Measurements from ENCODE around the gene FXYD7. TPM values are rescaled to one million over a fixed set of nuclear protein-coding genes. Genes with fewer than 3 reads are reported as not detected.

The FXYD7 gene
- total and polyA plus RNA-seq, 9 of the 15 experiments (the other 6 are each of a cell fraction or from before 2014, with no cell fraction given), result 0.10 to 0.80 (median 0.31) TPM; not detected in 3

DNA sequence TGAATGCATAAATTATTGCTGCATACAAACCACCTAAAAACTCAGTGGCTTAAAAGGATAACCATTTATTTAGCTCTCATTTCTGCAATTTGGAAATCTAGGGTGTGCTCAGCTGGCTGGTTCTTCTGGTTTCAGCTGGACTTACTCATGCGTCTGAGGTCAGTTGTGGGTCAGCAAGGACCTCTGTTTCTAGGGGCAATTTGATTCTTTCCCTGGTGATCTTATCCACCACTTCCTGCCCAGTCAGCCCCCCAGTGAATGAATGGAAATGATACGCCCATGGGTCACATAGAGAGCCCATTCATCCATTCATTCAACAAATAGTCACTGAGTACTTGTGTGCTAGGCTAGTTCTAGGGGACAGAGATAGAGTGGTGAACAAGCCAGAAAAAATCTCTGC is 21.4 kb downstream of the FXYD7 start (continued):
- TF ChIP-seq BCLAF1 (IDR thresholded peaks at IDR 0.05; ENCODE audit: borderline replicate concordance in 1 of 2, control insufficient read depth in 1 of 2, low read depth in 2 of 2, low read length in 1 of 2), result no peak
- no peak for TF ChIP-seq ZKSCAN1 (IDR thresholded peaks at IDR 0.05; ENCODE audit: low read depth, low read length)
- TF ChIP-seq ZNF431 (CRISPR knock-in tag; IDR thresholded peaks at IDR 0.05), result no peak
- TF ChIP-seq POLR3A (IDR thresholded peaks at IDR 0.05; ENCODE audit: borderline replicate concordance, extremely low read depth, insufficient read depth, insufficient read length), result no peak
- TF ChIP-seq FOXA3 (CRISPR knock-in tag; conservative IDR thresholded peaks at IDR 0.05 in 1 of 2, IDR thresholded peaks at IDR 0.05 in 1 of 2), result 0 out of 4 replicates have a peak, but pooled peaks of 1 of the 2 experiments have one; percentile 12
- no peak for TF ChIP-seq ESRRA (IDR thresholded peaks at IDR 0.05; ENCODE audit: borderline replicate concordance, low read depth)
- TF ChIP-seq MCM3 (IDR thresholded peaks at IDR 0.05), result no peak
- no peak for TF ChIP-seq E2F1 (CRISPR knock-in tag; IDR thresholded peaks at IDR 0.05)
- 0 out of 2 replicates have a peak, but pooled peaks have one; percentile 50 for TF ChIP-seq HMBOX1 (IDR thresholded peaks at IDR 0.05)
- peak; percentile 24 to 26; a peak in 1 of 4 replicates for TF ChIP-seq NRF1 (conservative IDR thresholded peaks at IDR 0.05 in 1 of 2, IDR thresholded peaks at IDR 0.05 in 1 of 2)
- TF ChIP-seq SIN3A (IDR thresholded peaks at IDR 0.05; ENCODE audit: borderline replicate concordance in 2 of 2, control insufficient read depth in 1 of 2, low read depth in 2 of 2, low read length in 2 of 2), result 0 out of 4 replicates have a peak, but pooled peaks of 1 of the 2 experiments have one; percentile 29
- TF ChIP-seq, protein P1, sequence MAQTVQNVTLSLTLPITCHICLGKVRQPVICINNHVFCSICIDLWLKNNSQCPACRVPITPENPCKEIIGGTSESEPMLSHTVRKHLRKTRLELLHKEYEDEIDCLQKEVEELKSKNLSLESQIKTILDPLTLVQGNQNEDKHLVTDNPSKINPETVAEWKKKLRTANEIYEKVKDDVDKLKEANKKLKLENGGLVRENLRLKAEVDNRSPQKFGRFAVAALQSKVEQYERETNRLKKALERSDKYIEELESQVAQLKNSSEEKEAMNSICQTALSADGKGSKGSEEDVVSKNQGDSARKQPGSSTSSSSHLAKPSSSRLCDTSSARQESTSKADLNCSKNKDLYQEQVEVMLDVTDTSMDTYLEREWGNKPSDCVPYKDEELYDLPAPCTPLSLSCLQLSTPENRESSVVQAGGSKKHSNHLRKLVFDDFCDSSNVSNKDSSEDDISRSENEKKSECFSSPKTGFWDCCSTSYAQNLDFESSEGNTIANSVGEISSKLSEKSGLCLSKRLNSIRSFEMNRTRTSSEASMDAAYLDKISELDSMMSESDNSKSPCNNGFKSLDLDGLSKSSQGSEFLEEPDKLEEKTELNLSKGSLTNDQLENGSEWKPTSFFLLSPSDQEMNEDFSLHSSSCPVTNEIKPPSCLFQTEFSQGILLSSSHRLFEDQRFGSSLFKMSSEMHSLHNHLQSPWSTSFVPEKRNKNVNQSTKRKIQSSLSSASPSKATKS (CRISPR knock-in tag; IDR thresholded peaks at IDR 0.05), result no peak
- no peak for TF ChIP-seq ZNF76 (CRISPR knock-in tag; IDR thresholded peaks at IDR 0.05; ENCODE audit: borderline replicate concordance)
- TF ChIP-seq ADNP (tag; IDR thresholded peaks at IDR 0.05), result no peak
- no peak for TF ChIP-seq ZEB2 (IDR thresholded peaks at IDR 0.05)
- TF ChIP-seq MYNN (IDR thresholded peaks at IDR 0.05), result no peak
- no peak for TF ChIP-seq MYNN (CRISPR knock-in tag; IDR thresholded peaks at IDR 0.05)
- peak; percentile 34; the same call in 1 of the 2 replicates for TF ChIP-seq CBFA2T3 (IDR thresholded peaks at IDR 0.05)
- 0 out of 2 replicates have a peak, but pooled peaks have one; percentile 16 for TF ChIP-seq HBP1 (CRISPR knock-in tag; IDR thresholded peaks at IDR 0.05)
- TF ChIP-seq ZNF583 (CRISPR knock-in tag; IDR thresholded peaks at IDR 0.05), result no peak
